BE2C (cell line): ENCODE data around the gene INHBB.

Experiments used
- DNase-seq: peaks from one replicate; pipeline ENCODE4 v3.0.0-alpha.2; 2020
- H3K27me3 ChIP-seq: fragments of 250-450 bp; sonication (Bioruptor Pico); 2 replicates; pipeline ENCODE4 v1.5.1; 2020; ENCODE audit warnings: mild to moderate bottlenecking
- H3K36me3 ChIP-seq: fragments of 250-450 bp; sonication (Bioruptor Pico); 2 replicates; pipeline ENCODE4 v1.5.1; 2020; ENCODE audit warnings: mild to moderate bottlenecking
- H3K4me1 ChIP-seq: fragments of 250-450 bp; sonication (Bioruptor Pico); 2 replicates; pipeline ENCODE4 v1.5.1; 2020
- H3K4me3 ChIP-seq: 2 replicates; pipeline ENCODE4 v1.5.1; 2011; ENCODE audit warnings: low read depth, low read length
- H3K9me3 ChIP-seq: fragments of 250-450 bp; sonication (Bioruptor Pico); 2 replicates; pipeline ENCODE4 v1.5.1; 2020
- TF ChIP-seq, protein P1 (sequence below): IDR thresholded peaks from 2 replicates; pipeline ENCODE4 v1.5.1; 2012; ENCODE audit warnings: mild to moderate bottlenecking, low read depth, low read length

Gene INHBB

DNA sequence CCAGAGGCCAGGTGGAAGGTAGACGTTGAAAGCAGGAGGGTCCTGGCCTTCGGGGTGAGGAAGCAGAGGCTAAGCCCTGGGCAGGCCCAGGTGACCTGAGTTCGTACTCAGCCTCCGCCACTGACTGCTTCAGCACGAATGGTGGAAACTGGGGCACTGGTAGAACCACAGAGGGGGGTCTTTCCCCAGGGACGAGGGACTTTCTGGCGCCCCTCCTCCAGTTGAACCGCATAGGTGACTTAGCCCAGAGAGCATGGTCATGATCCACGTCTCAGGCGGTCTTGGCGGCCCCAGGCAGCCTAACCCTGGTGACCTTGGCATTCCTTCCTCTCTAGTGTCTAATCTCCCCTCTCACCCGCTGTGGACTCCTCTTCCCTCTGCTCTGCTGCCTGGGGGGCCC lies 30.2 kb downstream of the INHBB start:
- Histone ChIP-seq H3K4me3 (no peak overlapping the region), H3K36me3 (no peaks in the 10 kb centered on the region), H3K9me3 (no peaks in the 10 kb centered on the region), H3K27me3 (no peaks in the 10 kb centered on the region), H3K4me1 (no peaks in the 10 kb centered on the region)
- TF ChIP-seq, protein P1, sequence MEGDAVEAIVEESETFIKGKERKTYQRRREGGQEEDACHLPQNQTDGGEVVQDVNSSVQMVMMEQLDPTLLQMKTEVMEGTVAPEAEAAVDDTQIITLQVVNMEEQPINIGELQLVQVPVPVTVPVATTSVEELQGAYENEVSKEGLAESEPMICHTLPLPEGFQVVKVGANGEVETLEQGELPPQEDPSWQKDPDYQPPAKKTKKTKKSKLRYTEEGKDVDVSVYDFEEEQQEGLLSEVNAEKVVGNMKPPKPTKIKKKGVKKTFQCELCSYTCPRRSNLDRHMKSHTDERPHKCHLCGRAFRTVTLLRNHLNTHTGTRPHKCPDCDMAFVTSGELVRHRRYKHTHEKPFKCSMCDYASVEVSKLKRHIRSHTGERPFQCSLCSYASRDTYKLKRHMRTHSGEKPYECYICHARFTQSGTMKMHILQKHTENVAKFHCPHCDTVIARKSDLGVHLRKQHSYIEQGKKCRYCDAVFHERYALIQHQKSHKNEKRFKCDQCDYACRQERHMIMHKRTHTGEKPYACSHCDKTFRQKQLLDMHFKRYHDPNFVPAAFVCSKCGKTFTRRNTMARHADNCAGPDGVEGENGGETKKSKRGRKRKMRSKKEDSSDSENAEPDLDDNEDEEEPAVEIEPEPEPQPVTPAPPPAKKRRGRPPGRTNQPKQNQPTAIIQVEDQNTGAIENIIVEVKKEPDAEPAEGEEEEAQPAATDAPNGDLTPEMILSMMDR = no peak
- DNase-seq = no peak

- Histone ChIP-seq H3K36me3 (no peaks in the 10 kb centered on the region), H3K9me3 (no peaks in the 10 kb centered on the region), H3K27me3 (no peaks in the 10 kb centered on the region), H3K4me3 (no peak overlapping the region), H3K4me1 (no peaks in the 10 kb centered on the region)
- no peak for DNase-seq
- TF ChIP-seq, protein P1 = no peak
Observed at GRCh38 chr2:120376679-120377640, 31.0 kb downstream of the INHBB start.

GRCh38 chr2:120378605-120379004 lies 32.7 kb downstream of the INHBB start:
- no peak for DNase-seq
- TF ChIP-seq, protein P1 = no peak
- H3K4me1 ChIP-seq = no peaks in the 10 kb centered on the region
- H3K27me3 ChIP-seq = no peaks in the 10 kb centered on the region
- H3K4me3 ChIP-seq = no peak overlapping the region
- no peaks in the 10 kb centered on the region for H3K9me3 ChIP-seq
- H3K36me3 ChIP-seq = no peaks in the 10 kb centered on the region

DNA sequence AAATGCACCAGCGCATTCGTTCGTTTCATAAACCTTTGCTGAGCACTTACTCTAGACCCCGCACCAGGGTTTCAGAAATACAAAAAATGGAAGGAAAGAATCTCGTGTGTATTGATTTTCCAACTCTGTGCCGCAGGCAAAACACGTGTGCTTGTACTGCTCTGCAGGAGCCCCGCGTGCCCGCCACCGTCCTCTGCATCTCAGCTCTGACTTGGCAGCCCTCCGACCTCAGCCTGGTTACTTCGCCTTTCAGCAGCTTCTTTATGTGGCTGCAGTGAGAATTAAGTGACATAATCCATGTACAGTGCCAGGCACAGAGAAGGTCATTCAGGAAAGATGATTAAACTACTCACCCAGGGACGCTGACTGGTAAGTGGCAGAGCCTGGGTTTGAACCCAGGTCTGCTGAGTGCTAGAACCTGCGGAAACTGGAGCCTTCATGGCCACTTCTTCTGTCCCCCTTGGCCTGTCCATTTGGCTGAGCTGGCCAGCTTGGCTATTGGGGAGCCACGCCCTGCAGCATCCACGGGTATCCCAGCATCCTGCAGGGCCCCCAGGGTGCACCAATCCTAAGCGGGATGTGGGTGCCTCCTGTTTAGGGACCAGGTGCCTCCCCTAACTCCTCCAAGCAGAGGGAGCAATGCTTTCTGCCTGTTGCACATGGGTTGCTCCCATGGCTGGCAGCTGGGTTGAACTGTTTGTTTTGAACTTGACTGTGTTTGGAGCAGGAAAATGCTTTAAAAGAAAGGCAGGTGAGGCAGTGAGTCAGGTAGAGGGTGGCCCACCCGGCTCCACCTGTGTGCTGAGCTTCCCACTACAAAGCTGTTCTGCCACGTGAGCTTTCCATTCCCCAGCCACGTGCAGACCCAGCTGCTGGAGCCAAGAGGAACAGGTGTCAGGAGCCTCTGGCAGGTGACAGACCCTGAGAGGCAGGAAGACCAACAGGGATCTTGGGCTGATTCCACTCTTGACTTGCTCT lies 34.3 kb downstream of the INHBB start:
- peak; percentile 18 for DNase-seq
- Histone ChIP-seq H3K4me1 (no peaks in the 10 kb centered on the region), H3K36me3 (no peaks in the 10 kb centered on the region), H3K4me3 (no peak overlapping the region), H3K9me3 (no peaks in the 10 kb centered on the region), H3K27me3 (no peaks in the 10 kb centered on the region)
- TF ChIP-seq, protein P1 = no peak

- no peaks in the 10 kb centered on the region for H3K27me3 ChIP-seq
- no peaks in the 10 kb centered on the region for H3K4me1 ChIP-seq
- no peaks in the 10 kb centered on the region for H3K9me3 ChIP-seq
- no peaks in the 10 kb centered on the region for H3K36me3 ChIP-seq
- no peak overlapping the region for H3K4me3 ChIP-seq
- no peak for DNase-seq
- TF ChIP-seq, protein P1 = no peak
Observed at GRCh38 chr2:120381192-120381591, 35.3 kb downstream of the INHBB start.
